GM20000 (cell line): ENCODE data around the gene GTF3A.

ENCODE experiments used
- DNase-seq: peaks from one replicate; pipeline ENCODE4 v3.0.0; 2012; ENCODE audit warnings: low spot score
- TF ChIP-seq, protein P1 (sequence below): IDR thresholded peaks from 2 replicates; pipeline ENCODE4 v1.5.1; 2012; ENCODE audit warnings: mild to moderate bottlenecking, control low read depth; ENCODE audit errors: extremely low read depth, missing control alignments

Gene GTF3A

DNA sequence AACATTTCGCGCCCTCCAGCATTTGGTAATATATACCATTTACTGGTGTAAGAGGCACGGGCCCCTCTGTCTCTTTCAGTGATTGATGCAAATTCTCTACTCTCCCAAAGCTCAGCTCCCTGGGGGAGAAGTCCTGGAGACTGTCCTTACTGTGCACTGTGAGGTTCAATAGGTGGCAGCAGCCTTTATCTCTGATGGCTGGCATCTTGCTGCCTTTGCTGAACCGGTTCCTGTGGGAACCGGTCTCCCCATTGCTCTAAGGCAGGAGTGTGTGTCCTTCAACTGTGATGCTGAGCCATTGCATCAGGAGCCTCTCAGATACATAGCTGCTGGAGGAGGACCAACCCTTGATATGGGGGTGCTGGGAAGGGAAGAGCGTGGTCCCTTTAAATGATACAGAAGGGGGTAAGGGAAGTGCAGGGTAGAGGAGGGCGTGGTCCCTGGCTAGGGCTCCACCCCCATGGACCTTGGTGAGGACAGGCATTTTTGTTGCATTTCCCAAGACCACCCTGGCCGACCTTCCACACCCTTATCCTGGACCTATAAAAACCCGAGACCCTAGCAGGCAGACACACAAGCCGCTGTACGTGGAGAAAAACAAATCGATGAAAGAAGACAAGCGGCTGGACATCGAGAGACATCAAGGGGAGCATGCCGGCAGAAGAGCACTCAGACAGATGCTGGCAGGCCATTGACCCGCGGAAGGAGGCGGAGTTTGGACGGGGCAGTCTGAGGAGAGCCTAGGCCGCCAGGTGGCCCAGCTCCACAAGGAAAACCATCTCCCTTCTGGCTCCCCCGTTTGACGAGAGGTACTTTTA is 41.1 kb upstream of the GTF3A start:
- TF ChIP-seq, protein P1, sequence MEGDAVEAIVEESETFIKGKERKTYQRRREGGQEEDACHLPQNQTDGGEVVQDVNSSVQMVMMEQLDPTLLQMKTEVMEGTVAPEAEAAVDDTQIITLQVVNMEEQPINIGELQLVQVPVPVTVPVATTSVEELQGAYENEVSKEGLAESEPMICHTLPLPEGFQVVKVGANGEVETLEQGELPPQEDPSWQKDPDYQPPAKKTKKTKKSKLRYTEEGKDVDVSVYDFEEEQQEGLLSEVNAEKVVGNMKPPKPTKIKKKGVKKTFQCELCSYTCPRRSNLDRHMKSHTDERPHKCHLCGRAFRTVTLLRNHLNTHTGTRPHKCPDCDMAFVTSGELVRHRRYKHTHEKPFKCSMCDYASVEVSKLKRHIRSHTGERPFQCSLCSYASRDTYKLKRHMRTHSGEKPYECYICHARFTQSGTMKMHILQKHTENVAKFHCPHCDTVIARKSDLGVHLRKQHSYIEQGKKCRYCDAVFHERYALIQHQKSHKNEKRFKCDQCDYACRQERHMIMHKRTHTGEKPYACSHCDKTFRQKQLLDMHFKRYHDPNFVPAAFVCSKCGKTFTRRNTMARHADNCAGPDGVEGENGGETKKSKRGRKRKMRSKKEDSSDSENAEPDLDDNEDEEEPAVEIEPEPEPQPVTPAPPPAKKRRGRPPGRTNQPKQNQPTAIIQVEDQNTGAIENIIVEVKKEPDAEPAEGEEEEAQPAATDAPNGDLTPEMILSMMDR: no peak
- no peak for DNase-seq

DNA sequence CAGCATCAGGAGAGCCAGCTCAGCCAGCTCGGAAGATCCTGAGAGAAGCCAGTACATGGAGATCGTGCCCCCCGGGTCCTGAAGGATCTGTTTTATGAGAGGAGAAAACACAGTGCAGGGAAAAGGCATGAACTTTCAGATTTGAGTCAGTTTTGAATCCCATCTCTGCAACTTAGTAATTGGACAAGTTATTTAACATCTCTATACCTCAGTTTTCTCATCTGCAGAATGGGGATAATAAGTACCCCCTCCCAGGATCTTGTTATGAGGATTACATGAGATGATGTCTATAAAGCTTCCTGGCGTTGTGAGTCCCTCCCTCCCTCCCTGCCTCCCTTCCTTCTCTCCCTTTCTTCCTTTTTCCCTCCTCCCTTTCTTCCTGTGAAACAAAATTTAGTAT is 40.1 kb upstream of the GTF3A start:
- TF ChIP-seq, protein P1: no peak

DNA sequence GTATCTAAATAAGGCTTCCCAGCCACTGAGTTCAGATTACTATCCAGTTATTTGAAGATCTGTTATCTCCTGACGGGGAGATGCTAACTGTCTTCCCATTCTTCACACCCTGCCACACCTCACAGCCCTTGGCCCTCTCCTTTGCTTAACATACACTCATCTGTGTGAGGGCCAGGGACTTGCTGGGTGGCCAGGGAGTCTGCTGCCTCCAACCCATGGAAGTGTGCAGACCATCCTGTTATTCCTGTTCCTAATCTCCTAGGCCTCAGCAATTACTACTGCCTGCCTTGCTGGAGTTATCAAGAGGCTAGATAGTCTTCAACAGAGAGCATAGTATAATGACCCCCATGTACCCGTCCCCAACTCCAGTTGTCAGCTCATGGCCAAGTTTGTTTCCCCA is 36.2 kb upstream of the GTF3A start:
- TF ChIP-seq, protein P1: no peak

More for the DNA sequence above, 40.1 kb upstream of the GTF3A start:
- no peak for DNase-seq

DNA sequence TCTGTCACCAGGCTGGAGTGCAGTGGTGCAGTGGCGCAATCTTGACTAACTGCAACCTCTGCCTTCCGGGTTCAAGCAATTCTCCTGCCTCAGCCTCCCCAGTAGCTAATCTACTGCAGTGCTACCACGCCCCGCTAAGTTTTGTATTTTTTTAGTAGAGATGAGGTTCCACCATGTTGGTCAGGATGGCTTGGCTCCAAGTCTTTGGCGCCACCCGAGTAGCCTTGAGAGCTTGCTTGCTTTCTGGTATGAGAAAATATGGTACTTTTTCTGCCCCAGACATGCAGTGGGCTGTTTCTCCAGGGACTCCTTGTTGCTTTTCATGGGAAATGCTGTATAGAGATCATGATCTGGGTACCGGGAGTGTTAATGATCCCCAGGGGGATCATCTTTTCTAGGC is 34.5 kb upstream of the GTF3A start:
- TF ChIP-seq, protein P1: no peak
- no peak for DNase-seq

More for the DNA sequence above, 36.2 kb upstream of the GTF3A start:
- DNase-seq: no peak

DNA sequence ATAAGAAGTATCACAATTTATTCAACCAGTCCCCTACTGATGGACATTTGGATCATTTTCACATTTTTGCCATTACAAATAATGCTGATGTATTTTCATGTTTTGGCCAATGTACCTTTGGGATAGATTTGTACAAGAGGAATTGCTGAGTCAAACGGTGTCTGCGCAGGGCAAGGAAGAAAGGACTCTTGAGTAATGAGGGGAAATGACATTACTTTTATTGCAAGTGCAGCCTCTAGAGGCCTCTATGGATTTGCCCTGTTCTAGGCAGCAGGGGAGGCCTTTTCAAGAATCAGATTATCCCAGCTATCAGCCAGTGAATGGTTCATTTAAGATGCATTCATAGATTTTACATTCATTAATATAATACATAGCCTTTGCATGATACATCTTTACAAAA is 32.9 kb upstream of the GTF3A start:
- TF ChIP-seq, protein P1: no peak

DNA sequence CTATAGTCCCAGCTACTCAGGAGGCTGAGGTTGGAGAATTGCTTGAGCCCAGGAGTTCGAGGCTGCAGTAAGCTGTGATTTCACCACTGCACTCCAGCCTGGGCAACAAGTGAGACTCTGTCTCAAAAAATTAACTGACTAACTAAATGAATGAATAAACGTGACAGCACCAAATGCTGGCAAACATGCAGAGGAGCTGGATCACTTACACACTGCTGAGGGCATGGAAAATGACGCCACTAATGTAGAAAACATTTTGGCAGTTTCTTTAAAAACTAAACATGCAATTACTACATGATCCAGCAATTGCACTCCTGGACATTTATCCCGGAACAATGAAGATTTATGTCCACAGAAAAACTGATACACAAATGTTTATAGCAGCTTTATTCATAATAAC is 31.3 kb upstream of the GTF3A start:
- no peak for DNase-seq
- TF ChIP-seq, protein P1: no peak

More for the DNA sequence above, 32.9 kb upstream of the GTF3A start:
- no peak for DNase-seq

DNA sequence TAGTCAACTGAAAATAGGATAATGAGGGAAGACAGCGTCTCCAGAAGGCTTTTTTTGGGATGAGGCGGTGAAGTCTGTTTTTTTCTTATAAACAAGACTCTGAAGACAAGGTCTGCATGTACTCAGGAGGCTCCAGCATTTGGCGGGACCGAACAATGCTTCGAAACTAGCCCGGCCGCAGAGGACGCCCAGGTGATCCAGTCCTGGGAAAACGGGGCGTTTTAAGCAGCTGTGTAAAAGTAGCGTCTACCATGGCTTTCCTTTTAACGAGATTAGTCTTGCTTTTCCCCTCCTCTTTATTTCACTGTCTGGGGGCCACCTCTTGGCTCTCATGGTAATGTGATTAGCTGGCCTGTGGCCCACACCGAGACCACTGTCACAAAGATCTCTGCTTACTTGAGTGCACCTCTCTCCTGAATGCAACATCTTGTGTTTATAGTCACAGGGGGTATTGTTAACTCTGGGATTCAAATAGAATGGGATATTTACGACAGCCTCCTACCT is 29.4 kb upstream of the GTF3A start:
- no peak for DNase-seq
- TF ChIP-seq, protein P1: no peak
